ENCODE results near the gene HORMAD2. TPM values are rescaled to one million over a fixed set of nuclear protein-coding genes. Genes with fewer than 3 reads are reported as not detected.

The HORMAD2 gene
- not detected for total RNA-seq

DNA sequence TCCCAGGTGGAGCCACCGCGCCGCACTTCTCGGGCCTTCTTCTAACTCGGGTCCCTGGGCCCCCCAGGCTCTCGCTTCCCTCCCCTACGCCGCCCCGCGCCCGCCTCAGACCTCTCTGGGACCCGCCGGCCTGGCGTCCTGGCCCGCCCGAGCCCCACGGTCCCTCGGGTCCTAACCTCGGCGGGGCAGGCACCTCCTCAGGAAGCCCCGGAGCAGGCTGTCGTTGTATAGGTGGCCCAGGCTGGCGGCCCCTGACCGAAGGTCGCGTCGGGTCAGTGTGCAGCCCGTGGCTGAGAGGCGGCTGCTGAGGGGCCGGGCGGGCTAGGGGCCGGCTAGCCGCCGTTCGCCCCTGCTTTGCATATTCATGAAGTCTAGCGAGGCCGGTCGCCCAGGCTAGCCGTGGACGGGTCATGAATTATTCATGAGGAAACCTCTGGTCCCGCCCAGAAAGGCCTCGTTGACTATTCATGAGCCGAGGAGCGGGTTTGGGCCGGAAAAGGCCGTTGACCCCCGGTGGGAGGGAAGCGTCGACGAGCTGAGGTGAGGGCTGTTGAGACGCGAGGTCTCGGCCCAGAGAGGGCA, at the start of gene HORMAD2:
TSS of gene HORMAD2 (plus strand) at position 513 of the 582 bp plus-strand sequence. CDS start 13,489 bp downstream, outside the sequence.

Other genes starting within 250 kb of the HORMAD2 start
- gene ASCC2, start 242.2 kb upstream of the HORMAD2 start, total RNA-seq = 10 to 100 TPM; 78.2 to 78.5 TPM
- gene MTMR3, start 197.3 kb upstream of the HORMAD2 start, total RNA-seq = 10 to 100 TPM; 28.6 to 34.8 TPM
- gene LIF, start 166.3 kb downstream of the HORMAD2 start, total RNA-seq = 100 to 1,000 TPM; 100 to 102 TPM
- gene OSM, start 186.4 kb downstream of the HORMAD2 start, total RNA-seq = 10 to 100 TPM; 72.0 to 74.5 TPM
- 10 to 100 TPM; 19.4 to 20.0 TPM for gene CASTOR1, start 209.0 kb downstream of the HORMAD2 start, total RNA-seq
- gene TBC1D10A, start 246.5 kb downstream of the HORMAD2 start, total RNA-seq = 10 to 100 TPM; 50.4 to 50.9 TPM

Measured in activated naive CD4-positive, alpha-beta T cell treated with anti-CD3 and anti-CD28 coated beads, Interleukin-2, amount 10 ng/mL, durations not matched to agents 5 hours and 36 hours (primary cell).